NCI-H748 treated with DMSO at 0.1 percent for 48 hours (cell line): Measurements from ENCODE around the gene UGT1A9.

Experiments
- DNase-seq: peaks from one replicate; lab custom pipeline; 2025; lab: John Stamatoyannopoulos, UW

UGT1A9 gene

GRCh38 chr2:233758849-233759248, 87.2 kb downstream of the UGT1A9 start:
- no peak for DNase-seq

DNA sequence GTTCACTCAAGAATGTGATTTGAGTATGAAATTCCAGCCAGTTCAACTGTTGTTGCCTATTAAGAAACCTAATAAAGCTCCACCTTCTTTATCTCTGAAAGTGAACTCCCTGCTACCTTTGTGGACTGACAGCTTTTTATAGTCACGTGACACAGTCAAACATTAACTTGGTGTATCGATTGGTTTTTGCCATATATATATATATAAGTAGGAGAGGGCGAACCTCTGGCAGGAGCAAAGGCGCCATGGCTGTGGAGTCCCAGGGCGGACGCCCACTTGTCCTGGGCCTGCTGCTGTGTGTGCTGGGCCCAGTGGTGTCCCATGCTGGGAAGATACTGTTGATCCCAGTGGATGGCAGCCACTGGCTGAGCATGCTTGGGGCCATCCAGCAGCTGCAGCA, 88.3 kb downstream of the UGT1A9 start, which contains the start of gene UGT1A1:
Gene UGT1A1 (plus strand): TSS at position 228 of the 400 bp plus-strand sequence. CDS start 18 bp downstream, at position 246.
- no peak for DNase-seq

GRCh38 chr2:233761040-233761769, 89.5 kb downstream of the UGT1A9 start:
- DNase-seq = no peak

GRCh38 chr2:233764264-233764663, 92.6 kb downstream of the UGT1A9 start:
- DNase-seq = no peak

- no peak for DNase-seq
Measured at GRCh38 chr2:233764761-233765160, 93.1 kb downstream of the UGT1A9 start.

GRCh38 chr2:233766416-233766815, 94.7 kb downstream of the UGT1A9 start:
- no peak for DNase-seq

GRCh38 chr2:233768076-233768475, 96.4 kb downstream of the UGT1A9 start:
- DNase-seq = no peak

DNA sequence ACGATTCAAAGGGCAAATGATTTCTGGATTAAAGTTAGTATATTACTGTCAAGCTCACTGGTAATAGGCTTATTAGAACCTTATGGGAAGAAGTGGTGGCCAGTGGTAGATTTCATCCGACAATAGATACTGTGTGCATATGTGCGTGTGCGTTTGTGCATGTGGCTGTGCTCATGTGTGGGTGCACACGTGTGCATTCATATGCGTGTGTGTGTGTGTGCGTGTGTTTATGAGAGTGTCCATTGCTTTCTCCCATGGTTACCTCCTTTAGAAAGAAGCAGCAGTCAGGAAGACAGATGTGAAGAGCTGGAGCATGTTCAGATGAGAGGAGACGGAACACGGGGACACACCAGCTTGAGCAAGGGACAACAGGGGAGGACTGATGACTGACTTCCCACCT, 97.6 kb downstream of the UGT1A9 start:
- DNase-seq = no peak

DNA sequence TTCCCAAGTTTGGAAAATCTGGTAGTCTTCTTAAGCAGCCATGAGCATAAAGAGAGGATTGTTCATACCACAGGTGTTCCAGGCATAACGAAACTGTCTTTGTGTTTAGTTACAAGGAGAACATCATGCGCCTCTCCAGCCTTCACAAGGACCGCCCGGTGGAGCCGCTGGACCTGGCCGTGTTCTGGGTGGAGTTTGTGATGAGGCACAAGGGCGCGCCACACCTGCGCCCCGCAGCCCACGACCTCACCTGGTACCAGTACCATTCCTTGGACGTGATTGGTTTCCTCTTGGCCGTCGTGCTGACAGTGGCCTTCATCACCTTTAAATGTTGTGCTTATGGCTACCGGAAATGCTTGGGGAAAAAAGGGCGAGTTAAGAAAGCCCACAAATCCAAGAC, 100.5 kb downstream of the UGT1A9 start:
- DNase-seq = no peak

DNA sequence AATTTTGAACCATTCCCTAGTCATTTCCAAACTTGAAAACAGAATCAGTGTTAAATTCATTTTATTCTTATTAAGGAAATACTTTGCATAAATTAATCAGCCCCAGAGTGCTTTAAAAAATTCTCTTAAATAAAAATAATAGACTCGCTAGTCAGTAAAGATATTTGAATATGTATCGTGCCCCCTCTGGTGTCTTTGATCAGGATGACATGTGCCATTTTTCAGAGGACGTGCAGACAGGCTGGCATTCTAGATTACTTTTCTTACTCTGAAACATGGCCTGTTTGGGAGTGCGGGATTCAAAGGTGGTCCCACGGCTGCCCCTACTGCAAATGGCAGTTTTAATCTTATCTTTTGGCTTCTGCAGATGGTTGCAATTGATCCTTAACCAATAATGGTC, 100.9 kb downstream of the UGT1A9 start:
- DNase-seq = no peak

DNA sequence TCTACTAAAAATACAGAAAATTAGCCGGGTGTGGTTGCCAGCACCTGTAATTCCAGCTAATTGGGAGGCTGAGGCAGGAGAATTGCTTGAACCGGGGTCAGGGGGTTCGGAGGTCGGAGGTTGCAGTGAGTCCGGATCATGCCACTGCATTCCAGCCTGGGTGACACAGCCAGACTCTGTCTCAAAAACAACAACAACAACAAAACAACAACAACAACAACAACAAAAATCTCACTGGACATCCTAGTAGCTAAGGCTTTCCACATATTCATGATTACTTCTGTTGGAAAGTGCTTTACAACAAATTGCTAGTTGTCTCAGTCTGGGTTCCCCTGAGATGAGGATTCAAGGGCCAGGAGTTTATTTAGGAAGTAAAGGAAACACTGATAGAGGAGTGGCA, 102.2 kb downstream of the UGT1A9 start:
- no peak for DNase-seq

DNA sequence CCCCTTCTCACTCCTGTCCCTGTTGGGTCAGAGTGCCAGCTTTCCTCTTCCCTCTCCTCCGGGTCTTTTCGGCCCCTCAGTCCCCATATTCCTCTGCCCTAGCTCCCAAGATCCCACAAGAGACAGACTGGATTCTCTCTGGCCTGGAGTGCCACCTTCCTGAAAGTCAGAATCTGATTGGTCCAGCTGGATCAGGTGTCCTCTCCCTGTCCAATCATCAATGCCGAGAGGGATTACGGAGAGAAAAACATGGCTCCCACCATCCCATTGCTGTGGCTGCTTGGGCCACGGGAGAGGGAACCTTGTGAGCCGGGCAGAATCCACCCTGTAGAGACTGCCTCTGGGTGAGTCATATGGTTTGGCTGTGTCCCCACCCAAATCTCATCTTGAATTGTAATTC, 103.7 kb downstream of the UGT1A9 start:
- DNase-seq = no peak

- no peak for DNase-seq
Measured at GRCh38 chr2:233778030-233778429, 106.3 kb downstream of the UGT1A9 start, which contains the start of gene MROH2A. TSS of gene MROH2A (plus strand) at chr2:233778330. CDS start at chr2:233779359, 1,029 bp downstream.

DNA sequence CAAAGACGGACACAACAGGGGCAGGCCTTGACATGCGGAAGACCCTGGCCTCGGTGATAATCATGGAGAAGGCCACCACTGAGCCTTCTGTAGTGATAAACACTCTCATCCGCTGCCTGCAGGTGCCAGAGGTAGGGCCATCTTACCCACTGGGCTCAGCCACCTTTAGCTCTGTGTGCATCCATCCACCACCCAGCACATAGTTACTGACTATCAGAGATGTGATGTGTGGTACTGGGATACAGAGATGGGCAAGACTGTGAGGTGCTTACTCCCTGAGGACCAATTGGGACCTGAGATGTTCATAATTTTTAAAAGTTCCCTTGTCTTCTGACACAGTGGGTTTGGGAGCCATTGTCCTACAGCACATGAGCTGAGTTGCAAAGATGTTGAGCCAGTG, 108.0 kb downstream of the UGT1A9 start:
- DNase-seq = no peak

DNA sequence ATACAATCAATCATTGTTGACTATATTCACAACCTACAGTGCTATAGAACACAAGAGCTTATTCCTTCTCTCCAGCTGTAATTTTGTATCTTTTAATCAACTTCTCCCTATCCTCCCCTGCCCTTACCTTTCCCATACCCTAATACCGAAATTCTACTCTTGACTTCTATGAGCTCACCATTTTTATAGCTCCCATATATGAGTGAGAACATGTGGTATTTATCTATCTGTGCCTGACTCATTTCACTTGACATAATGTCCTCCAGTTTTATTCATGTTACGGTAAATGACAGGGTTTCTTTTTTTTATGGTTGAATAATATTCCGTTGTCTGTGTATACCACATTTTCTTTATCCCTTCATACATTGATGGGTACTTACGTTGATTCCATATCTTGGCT, 109.1 kb downstream of the UGT1A9 start:
- no peak for DNase-seq

- no peak for DNase-seq
Measured at GRCh38 chr2:233789554-233789953, 117.9 kb downstream of the UGT1A9 start.

- DNase-seq = no peak
Measured at GRCh38 chr2:233791151-233791882, 119.6 kb downstream of the UGT1A9 start.

- DNase-seq = no peak
Measured at GRCh38 chr2:233791883-233792329, 120.2 kb downstream of the UGT1A9 start.

GRCh38 chr2:233792720-233793119, 121.0 kb downstream of the UGT1A9 start:
- DNase-seq = no peak

DNA sequence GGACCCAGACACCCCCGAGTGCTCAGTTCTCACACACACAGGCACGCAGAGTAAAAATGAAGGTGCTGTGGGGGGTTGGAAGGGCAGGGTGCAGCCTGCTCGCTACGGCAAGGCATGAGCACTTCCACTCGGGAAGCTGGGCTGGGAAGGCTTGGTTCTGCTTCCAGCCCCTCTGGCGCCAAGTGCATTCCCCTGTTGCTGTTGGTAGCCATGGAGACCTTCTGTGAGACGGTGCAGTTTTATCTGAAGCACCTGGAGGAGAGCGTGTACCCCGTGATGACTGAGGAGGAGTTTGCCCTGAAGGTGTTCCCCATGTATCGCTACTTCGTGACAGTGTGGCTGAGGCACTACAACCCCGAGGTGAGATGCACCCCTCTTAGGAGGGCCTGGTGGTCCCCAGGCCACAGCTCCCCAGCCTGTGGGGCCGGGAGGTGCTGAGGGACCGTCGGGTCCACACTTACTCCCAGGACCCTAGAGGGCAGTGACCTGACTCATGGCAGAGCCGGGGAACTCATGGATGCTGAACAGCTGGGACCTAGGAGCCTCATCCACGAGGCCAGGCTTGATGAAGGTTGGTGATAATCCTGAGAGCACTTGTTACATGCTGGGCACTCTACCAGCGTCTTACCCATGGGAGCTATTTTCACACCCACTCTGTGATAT, 121.9 kb downstream of the UGT1A9 start:
- no peak for DNase-seq

DNA sequence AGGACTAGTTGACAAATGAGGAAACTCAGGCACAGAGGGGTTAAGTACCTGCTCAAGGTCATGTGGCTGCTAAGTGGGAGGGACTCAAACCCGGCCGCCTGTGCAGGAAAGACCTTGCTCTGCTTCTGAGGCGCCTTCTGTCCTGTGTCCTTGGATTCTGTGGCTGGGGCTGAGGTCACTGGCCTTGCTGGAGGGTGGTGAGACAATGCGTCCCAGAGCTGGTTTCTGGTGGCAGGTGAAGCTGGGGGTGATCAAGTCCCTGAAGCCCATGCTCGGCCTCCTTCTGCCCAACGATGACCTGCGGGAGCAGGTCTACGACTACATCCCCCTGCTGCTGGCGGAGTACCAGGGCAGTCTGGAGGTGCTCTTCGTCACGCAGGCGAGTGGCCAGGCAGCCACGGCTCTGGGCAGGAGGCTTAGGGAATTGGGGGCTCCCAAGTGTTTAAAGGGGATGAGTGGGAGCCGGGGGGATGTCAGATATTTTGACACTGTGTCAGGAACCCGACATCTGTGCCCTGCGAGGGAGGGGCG, 122.5 kb downstream of the UGT1A9 start:
- no peak for DNase-seq

- no peak for DNase-seq
Measured at GRCh38 chr2:233795735-233796171, 124.1 kb downstream of the UGT1A9 start.
